B cell (primary cell): ENCODE measurements around the gene A2ML1. TPM values are rescaled to one million over a fixed set of nuclear protein-coding genes. Genes with fewer than 3 reads are reported as not detected.

Experiments used
- ATAC-seq: fragments of 200-7000 bp; cut with Tn5 transposase; one replicate; pipeline ENCODE4 v1.10.0; 2021; ENCODE audit warnings: low read depth, mild to moderate bottlenecking, moderate number of reproducible peaks, moderate library complexity
- CTCF ChIA-PET: fragments of 350-600 bp; sonication (Branson Sonifier 250); formaldehyde crosslinking; loops from one replicate; lab custom pipeline; 2021; ENCODE audit warnings: antibody characterized with exemption, inconsistent platforms; lab: Charles Lee
- POLR2A ChIA-PET: fragments of 350-600 bp; sonication (Branson Sonifier 250); formaldehyde crosslinking; loops from one replicate; lab custom pipeline; 2021; ENCODE audit warnings: antibody characterized with exemption; lab: Charles Lee
- DNase-seq: peaks from one replicate; pipeline ENCODE4 v3.0.0; 2013
- H2AFZ ChIP-seq: 2 replicates; pipeline ENCODE4 v1.6.1; 2012; ENCODE audit warnings: mild to moderate bottlenecking, low read depth, low read length; ENCODE audit not compliant: insufficient read depth, poor library complexity, severe bottlenecking
- H3K27ac ChIP-seq, 2 donors: 1 replicate in 1 of 2; 2 replicates in 1 of 2; pipeline ENCODE4 v1.5.1; 2012 to 2013; ENCODE audit warnings: low read length in 2 of 2, mild to moderate bottlenecking in 2 of 2, moderate library complexity in 1 of 2
- H3K27me3 ChIP-seq, 4 experiments: fragments of 200-600 bp in 1 of 4; sonication (generic) in 1 of 4; replicated peaks in 1 of 4; 1 replicate in 2 of 4; 2 replicates in 2 of 4; pipeline versions ENCODE4 v1.6.1 to v1.7.0; 2013 to 2016; ENCODE audit warnings: low read length in 3 of 4, mild to moderate bottlenecking in 2 of 4, mixed read lengths in 1 of 4, moderate library complexity in 1 of 4; ENCODE audit not compliant: insufficient read depth in 4 of 4, control insufficient read depth in 3 of 4; ENCODE audit errors: control extremely low read depth in 1 of 4
- H3K36me3 ChIP-seq, 2 experiments: replicated peaks in 1 of 2; 1 replicate in 1 of 2; 2 replicates in 1 of 2; pipeline versions ENCODE4 v1.6.1 to v1.7.1; 2013; ENCODE audit warnings: low read length in 1 of 2; ENCODE audit not compliant: insufficient read depth in 2 of 2, control insufficient read depth in 1 of 2; ENCODE audit errors: control extremely low read depth in 1 of 2, extremely low read depth in 1 of 2
- H3K4me1 ChIP-seq, 2 donors: fragments of 200-600 bp in 1 of 2; sonication (generic) in 1 of 2; 1 replicate in 1 of 2; 2 replicates in 1 of 2; pipeline versions ENCODE4 v1.5.1 to v1.6.1; 2013 to 2017; ENCODE audit warnings: low read length in 2 of 2; ENCODE audit not compliant: control insufficient read depth in 2 of 2, insufficient read depth in 2 of 2
- H3K4me2 ChIP-seq: replicated peaks from 2 replicates; pipeline ENCODE3; 2012; ENCODE audit warnings: mild to moderate bottlenecking, low read depth, low read length; ENCODE audit not compliant: poor library complexity, severe bottlenecking
- H3K4me3 ChIP-seq, 5 experiments: fragments of 200-600 bp in 1 of 5; sonication (generic) in 1 of 5; 1 replicate in 3 of 5; 2 replicates in 2 of 5; pipeline versions ENCODE4 v1.5.1 to v1.7.0; 2011 to 2016; ENCODE audit warnings: low read length in 4 of 5, mild to moderate bottlenecking in 4 of 5, low read depth in 2 of 5, control low read depth in 1 of 5, moderate library complexity in 1 of 5; ENCODE audit not compliant: insufficient read depth in 1 of 5; ENCODE audit errors: control extremely low read depth in 1 of 5, extremely low read depth in 1 of 5
- H3K79me2 ChIP-seq: fragments of 200-600 bp; sonication (generic); one replicate; pipeline ENCODE4 v1.6.0; 2016; ENCODE audit warnings: low read length; ENCODE audit not compliant: control insufficient read depth, insufficient read depth
- H3K9ac ChIP-seq: fragments of 200-600 bp; sonication (generic); 2 replicates; pipeline ENCODE4 v1.6.1; 2017; ENCODE audit warnings: mild to moderate bottlenecking, low read length, moderate library complexity
- H3K9me3 ChIP-seq, 3 donors: one replicate each; pipeline versions ENCODE4 v1.6.1 to v1.7.1; 2013; ENCODE audit warnings: low read length in 2 of 3; ENCODE audit not compliant: control insufficient read depth in 2 of 3, insufficient read depth in 1 of 3; ENCODE audit errors: control extremely low read depth in 1 of 3
- H4K20me1 ChIP-seq: 2 replicates; pipeline ENCODE4 v1.6.0; 2012; ENCODE audit warnings: mild to moderate bottlenecking, low read length; ENCODE audit not compliant: insufficient read depth, control insufficient read depth, poor library complexity, severe bottlenecking
- H3K27ac Mint-ChIP-seq: one replicate; pipeline ENCODE4 v1.8.0; 2021; ENCODE audit warnings: mixed read lengths
- H3K27me3 Mint-ChIP-seq: one replicate; pipeline ENCODE4 v1.8.0; 2021; ENCODE audit warnings: mixed read lengths
- H3K4me1 Mint-ChIP-seq: one replicate; pipeline ENCODE4 v1.8.0; 2021; ENCODE audit warnings: mixed read lengths
- H3K4me3 Mint-ChIP-seq: one replicate; pipeline ENCODE4 v1.8.0; 2021; ENCODE audit warnings: mixed read lengths
- H3K9me3 Mint-ChIP-seq: one replicate; pipeline ENCODE4 v1.8.0; 2022; ENCODE audit warnings: mixed read lengths; ENCODE audit not compliant: insufficient read depth
- CTCF ChIP-seq: fragments of 200-600 bp; IDR thresholded peaks from one replicate; pipeline ENCODE4 v1.8.0; 2022; ENCODE audit warnings: antibody characterized with exemption, mild to moderate bottlenecking
- EZH2 ChIP-seq: IDR thresholded peaks from 2 replicates; pipeline ENCODE4 v1.6.1; 2012; ENCODE audit warnings: borderline replicate concordance, low read depth, mild to moderate bottlenecking, moderate library complexity, low read length; ENCODE audit not compliant: insufficient read depth, poor library complexity, severe bottlenecking
- WGBS: methylation state at CpG from one replicate; pipeline ENCODE4 v1.1.5; 2013; ENCODE audit warnings: missing lambda C conversion rate; ENCODE audit not compliant: insufficient coverage; 5-methylcytosine and 5-hydroxymethylcytosine counted together
- intact Hi-C: fragments of 100-400 bp; cut with micrococcal nuclease; formaldehyde crosslinking; loops from one replicate; pipeline ENCODE4 v1.10.0; 2022
- polyA minus RNA-seq: library from RNA; depleted of rRNA, polyadenylated mRNA; stranded (reverse); fragments of >200 nt; gene quantifications from 2 replicates; pipeline ENCODE4 v1.2.3, GENCODE V29; 2012
- polyA plus RNA-seq: library from polyadenylated mRNA; depleted of rRNA; stranded (reverse); fragments of >200 nt; gene quantifications from 2 replicates; pipeline ENCODE4 v1.2.3, GENCODE V29; 2012
- total RNA-seq, 2 donors: library from RNA; stranded (reverse); fragments of 120-200 nt in 1 of 2; gene quantifications; 1 replicate in 1 of 2; 2 replicates in 1 of 2; pipeline versions ENCODE4 v1.2.3 to v1.2.4, GENCODE V29; 2013 to 2022

The A2ML1 gene
- total RNA-seq (not detected in 2 replicates), polyA plus RNA-seq (not detected in 2 replicates), polyA minus RNA-seq (0.50 TPM in 1 of 2 replicates, not detected in the other)
- total RNA-seq (2013) = not detected

GRCh38 chr12:8822298-8822697, at the start of gene A2ML1:
Gene A2ML1, plus strand, starts transcription at chr12:8822621. Its CDS starts 31 bp downstream, at chr12:8822652.
- Histone ChIP-seq H3K9ac (no peak within 1 kb of the TSS), H3K9me3 (peaks cover 0 to 5% (median 2%) of the 10 kb centered on the region in 3 donors), H2AFZ (no peak within 1 kb of the TSS), H4K20me1 (no peaks in the 10 kb centered on the region), H3K36me3 (no peaks in the 10 kb centered on the region), H3K4me2 (no peak within 1 kb of the TSS), H3K4me1 (no peaks in the 10 kb centered on the region), H3K27me3 (no peaks in the 10 kb centered on the region), H3K4me3 (no peak within 1 kb of the TSS), H3K79me2 (no peaks in the 10 kb centered on the region), H3K27ac (no peak within 1 kb of the TSS)
- H3K27me3 Mint-ChIP-seq = peaks cover 7% of the 10 kb centered on the region
- TF ChIP-seq CTCF (no peak), EZH2 (no peak)
- H3K4me3 Mint-ChIP-seq = no peak within 1 kb of the TSS
- DNase-seq (no peak), ATAC-seq (no peak)
- H3K9me3 Mint-ChIP-seq = peaks cover 5% of the 10 kb centered on the region
- POLR2A ChIA-PET = no interaction called here
- no peaks in the 10 kb centered on the region for H3K4me1 Mint-ChIP-seq
- CTCF ChIA-PET = interaction anchor here (0.7 kb wide), 1 partner anchor 139 kb away, joined by 3 read pairs; no protein-coding TSS in a partner anchor
- intact Hi-C loops = no loop called here
- H3K27ac Mint-ChIP-seq = no peak within 1 kb of the TSS
- 100% methylated on average over 2 of the region's 3 CpGs for WGBS

- Histone ChIP-seq H3K9ac (no peak overlapping the region), H3K9me3 (no peaks in the 10 kb centered on the region), H3K27me3 (no peaks in the 10 kb centered on the region), H2AFZ (no peak overlapping the region), H3K4me3 (no peak overlapping the region), H3K4me2 (no peak overlapping the region), H3K36me3 (peaks cover 0 to 5% of the 10 kb centered on the region in 2 experiments), H3K4me1 (no peaks in the 10 kb centered on the region), H3K27ac (no peak overlapping the region), H3K79me2 (no peaks in the 10 kb centered on the region), H4K20me1 (no peaks in the 10 kb centered on the region)
- no peak for TF ChIP-seq CTCF
- no peak for TF ChIP-seq EZH2
- no peaks in the 10 kb centered on the region for H3K9me3 Mint-ChIP-seq
- H3K27me3 Mint-ChIP-seq = no peaks in the 10 kb centered on the region
- intact Hi-C loops = no loop called here
- no peak overlapping the region for H3K4me3 Mint-ChIP-seq
- ChIA-PET CTCF (no interaction called here), POLR2A (interaction anchor here (0.6 kb wide), 1 partner anchor 128 kb away, joined by 7 read pairs; no protein-coding TSS in a partner anchor)
- 64% methylated on average over 8 of the region's 10 CpGs for WGBS
- H3K4me1 Mint-ChIP-seq = no peaks in the 10 kb centered on the region
- no peak overlapping the region for H3K27ac Mint-ChIP-seq
- no peak for DNase-seq
- ATAC-seq = no peak
Observed at GRCh38 chr12:8773461-8773860, 49.0 kb upstream of the A2ML1 start.
